ENCODE results near the gene GAN. TPM values are rescaled to one million over a fixed set of nuclear protein-coding genes. Genes with fewer than 3 reads are reported as not detected.
"Not testable (repeated sequence)": the region's sequence is repeated elsewhere in the genome, so short reads cannot be mapped to it uniquely, and the experiment has no call there.

GAN gene
- total and polyA plus RNA-seq, 8 donors: 3.2 to 8.1 (median 3.8) TPM

DNA sequence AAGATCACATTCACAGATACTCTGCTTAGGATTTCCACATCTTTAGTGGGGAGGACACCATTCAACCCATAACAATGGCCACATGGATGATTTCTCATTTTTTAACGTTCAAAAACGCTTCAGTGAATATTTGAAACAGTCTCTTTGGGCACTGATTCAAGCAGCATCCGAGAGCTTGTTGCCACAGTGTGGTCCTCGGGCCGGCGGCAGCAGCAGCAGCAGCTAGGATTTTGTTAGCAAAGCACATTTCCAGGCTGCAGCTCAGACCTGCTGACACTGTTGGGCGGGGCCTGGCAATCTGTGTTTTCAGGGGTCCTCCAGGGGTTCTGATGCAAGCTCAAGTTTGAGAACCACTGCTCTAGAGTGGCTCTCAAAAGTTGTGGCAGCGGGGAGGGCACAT lies 102.0 kb downstream of the GAN start:
- ATAC-seq: no peak
- Histone ChIP-seq H3K27me3 (no peaks in the 10 kb centered on the region), H3K9me3 (no peaks in the 10 kb centered on the region), H3K4me3 (no peak overlapping the region), H3K4me1 (no peaks in the 10 kb centered on the region), H3K27ac (no peak overlapping the region), H3K36me3 (no peaks in the 10 kb centered on the region)
- no peak for DNase-seq
- intact Hi-C loops (cut with DNase I): no loop called here
- TF ChIP-seq, protein P1, sequence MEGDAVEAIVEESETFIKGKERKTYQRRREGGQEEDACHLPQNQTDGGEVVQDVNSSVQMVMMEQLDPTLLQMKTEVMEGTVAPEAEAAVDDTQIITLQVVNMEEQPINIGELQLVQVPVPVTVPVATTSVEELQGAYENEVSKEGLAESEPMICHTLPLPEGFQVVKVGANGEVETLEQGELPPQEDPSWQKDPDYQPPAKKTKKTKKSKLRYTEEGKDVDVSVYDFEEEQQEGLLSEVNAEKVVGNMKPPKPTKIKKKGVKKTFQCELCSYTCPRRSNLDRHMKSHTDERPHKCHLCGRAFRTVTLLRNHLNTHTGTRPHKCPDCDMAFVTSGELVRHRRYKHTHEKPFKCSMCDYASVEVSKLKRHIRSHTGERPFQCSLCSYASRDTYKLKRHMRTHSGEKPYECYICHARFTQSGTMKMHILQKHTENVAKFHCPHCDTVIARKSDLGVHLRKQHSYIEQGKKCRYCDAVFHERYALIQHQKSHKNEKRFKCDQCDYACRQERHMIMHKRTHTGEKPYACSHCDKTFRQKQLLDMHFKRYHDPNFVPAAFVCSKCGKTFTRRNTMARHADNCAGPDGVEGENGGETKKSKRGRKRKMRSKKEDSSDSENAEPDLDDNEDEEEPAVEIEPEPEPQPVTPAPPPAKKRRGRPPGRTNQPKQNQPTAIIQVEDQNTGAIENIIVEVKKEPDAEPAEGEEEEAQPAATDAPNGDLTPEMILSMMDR (IDR thresholded peaks at IDR 0.05): no peak

DNA sequence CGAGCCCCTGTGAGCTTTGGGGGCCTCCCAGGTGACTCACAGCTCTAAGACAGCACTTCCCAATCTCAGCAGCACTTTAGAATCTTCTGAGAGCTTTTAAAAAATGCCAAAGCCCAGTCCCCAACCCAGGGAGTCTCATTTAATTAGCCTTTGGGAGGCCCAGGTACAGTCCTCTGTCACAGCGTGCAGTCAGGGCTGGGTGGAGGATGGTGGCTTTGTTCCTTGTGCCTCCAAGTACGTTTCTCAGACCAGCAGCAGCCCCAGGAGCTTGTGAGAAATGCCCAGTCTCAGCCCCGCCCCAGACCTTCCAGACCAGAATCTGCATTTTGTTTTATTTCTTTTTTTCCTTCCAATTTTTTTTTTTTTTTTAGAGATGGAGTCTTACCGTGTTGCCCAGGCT lies 102.4 kb downstream of the GAN start:
- intact Hi-C loops (cut with DNase I): no loop called here
- TF ChIP-seq, protein P1 (IDR thresholded peaks at IDR 0.05): no peak
- Histone ChIP-seq H3K4me1 (no peaks in the 10 kb centered on the region), H3K27ac (no peak overlapping the region), H3K36me3 (no peaks in the 10 kb centered on the region), H3K9me3 (no peaks in the 10 kb centered on the region), H3K4me3 (no peak overlapping the region), H3K27me3 (no peaks in the 10 kb centered on the region)
- no peak for DNase-seq
- no peak for ATAC-seq

DNA sequence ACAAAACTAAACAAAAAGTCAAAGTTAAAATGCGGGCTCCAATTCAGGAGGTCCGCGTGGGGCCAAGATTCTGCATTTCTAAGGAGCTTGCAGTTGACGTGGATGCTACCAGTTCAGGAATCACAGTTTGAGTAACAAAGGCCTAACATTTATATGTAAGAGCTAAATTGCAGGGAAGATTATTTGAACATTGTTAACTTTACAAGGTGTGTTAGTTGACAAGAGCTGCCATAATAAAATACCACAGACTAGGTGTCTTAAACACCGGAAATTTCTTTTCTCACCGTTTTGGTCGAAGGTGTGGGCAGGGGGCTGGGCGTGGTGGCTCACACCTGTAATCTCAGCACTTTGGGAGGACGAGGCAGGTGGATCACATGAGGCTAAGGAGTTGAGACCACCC lies 105.0 kb downstream of the GAN start:
- DNase-seq: no peak
- H3K4me3 ChIP-seq: no peak overlapping the region
- H3K36me3 ChIP-seq: no peaks in the 10 kb centered on the region
- no peak for ATAC-seq
- H3K27me3 ChIP-seq: no peaks in the 10 kb centered on the region
- intact Hi-C loops (cut with DNase I): no loop called here
- TF ChIP-seq, protein P1 (IDR thresholded peaks at IDR 0.05): no peak
- no peaks in the 10 kb centered on the region for H3K9me3 ChIP-seq
- peaks cover 0 to 1% of the 10 kb centered on the region in 2 donors for H3K4me1 ChIP-seq
- H3K27ac ChIP-seq: no peak overlapping the region

DNA sequence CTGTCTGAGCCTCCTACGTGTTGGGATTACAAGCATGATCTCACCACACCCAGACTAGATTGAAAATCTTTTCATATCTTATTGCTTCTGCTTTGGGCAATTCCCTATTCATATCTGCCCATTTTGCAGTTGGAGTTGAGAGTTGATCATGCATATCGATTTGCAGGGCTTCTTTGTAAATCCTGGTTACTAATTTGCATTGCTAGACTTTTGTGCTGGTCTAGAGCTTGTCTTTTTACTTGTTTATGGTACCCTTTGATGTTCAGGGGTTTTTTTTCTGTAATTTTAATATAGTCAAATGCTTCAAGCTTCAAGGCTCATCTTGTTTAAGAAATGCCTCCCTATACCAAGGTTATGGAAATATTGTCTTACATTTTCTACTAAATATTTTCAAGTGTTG lies 106.4 kb downstream of the GAN start:
- peaks cover 0 to 8% of the 10 kb centered on the region in 2 donors for H3K4me1 ChIP-seq
- no peaks in the 10 kb centered on the region for H3K27me3 ChIP-seq
- intact Hi-C loops (cut with DNase I): no loop called here
- no peak for ATAC-seq
- no peaks in the 10 kb centered on the region for H3K9me3 ChIP-seq
- H3K4me3 ChIP-seq: no peak overlapping the region
- no peak for DNase-seq
- H3K27ac ChIP-seq: no peak overlapping the region
- TF ChIP-seq, protein P1 (IDR thresholded peaks at IDR 0.05): no peak
- H3K36me3 ChIP-seq: no peaks in the 10 kb centered on the region

DNA sequence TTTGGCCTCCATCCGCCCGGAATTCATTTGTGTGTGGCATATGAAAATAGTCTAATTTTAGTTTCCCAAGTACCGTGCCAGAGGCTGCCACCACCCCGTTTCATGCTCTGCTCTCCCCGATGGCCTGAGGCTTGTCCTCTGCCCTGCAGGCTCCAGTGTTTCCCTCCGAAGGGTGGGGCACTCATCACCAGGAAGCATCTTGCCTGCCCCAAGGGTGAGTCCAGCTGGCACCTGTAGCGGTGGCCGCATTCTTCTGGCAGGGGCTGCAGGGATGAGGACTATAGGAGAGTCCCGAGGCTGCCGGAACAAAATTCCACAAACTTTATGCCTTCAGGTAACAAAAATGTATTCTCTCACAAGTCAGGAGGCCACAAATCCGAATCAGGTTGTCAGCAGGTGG lies 106.8 kb downstream of the GAN start:
- Histone ChIP-seq H3K4me1 (peaks cover 0 to 8% of the 10 kb centered on the region in 2 donors), H3K36me3 (no peaks in the 10 kb centered on the region), H3K27ac (no peak overlapping the region), H3K9me3 (no peaks in the 10 kb centered on the region), H3K27me3 (no peaks in the 10 kb centered on the region), H3K4me3 (no peak overlapping the region)
- no peak for DNase-seq
- TF ChIP-seq, protein P1 (IDR thresholded peaks at IDR 0.05): no peak
- no peak for ATAC-seq
- intact Hi-C loops (cut with DNase I): no loop called here

DNA sequence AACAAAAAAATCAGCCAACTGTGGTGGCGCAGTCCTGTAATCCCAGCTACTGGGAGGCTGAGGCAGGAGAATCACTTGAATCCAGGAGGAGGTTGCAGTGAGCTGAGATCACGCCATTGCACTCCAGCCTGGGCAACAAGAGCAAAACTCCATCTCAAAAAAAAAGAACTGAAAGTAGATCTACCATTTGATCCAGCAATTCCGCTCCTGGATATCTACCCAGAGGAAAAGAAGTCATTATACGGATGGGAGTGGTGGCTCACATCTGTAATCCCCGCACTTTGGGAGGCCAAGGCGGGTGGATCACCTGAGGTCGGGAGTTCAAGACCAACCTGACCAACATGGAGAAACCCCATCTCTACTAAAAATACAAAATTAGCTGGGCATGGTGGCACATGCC lies 107.4 kb downstream of the GAN start:
- DNase-seq; H3K27ac ChIP-seq; ATAC-seq; H3K36me3 ChIP-seq; H3K9me3 ChIP-seq; H3K27me3 ChIP-seq; H3K4me1 ChIP-seq; intact Hi-C loops (cut with DNase I); H3K4me3 ChIP-seq: not testable (repeated sequence)
